Measurements from ENCODE around the gene ASB4. TPM values are rescaled to one million over a fixed set of nuclear protein-coding genes. Genes with fewer than 3 reads are reported as not detected.

Gene ASB4
- total RNA-seq, 4 donors from 2014 or later: 1.4 to 27.3 (median 17.9) TPM

DNA sequence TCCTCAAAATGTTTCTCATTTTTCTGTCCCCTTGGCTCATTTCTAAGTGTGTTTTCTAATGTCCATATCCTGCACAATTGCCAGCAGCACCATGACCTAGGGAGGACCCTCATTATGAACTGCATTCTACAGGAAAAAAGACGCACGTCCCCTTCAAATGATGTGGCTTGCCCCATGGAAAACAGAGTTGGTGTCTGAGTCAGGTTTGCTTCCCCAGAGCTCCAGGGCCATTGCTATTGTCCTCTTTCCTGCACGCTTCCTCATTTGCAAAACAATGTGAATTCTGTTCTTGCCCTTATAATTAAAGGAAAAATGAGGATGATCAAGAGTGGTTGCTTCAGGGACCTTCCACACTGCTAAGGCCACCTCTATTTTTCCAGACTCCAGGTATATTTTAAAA is 14.7 kb upstream of the ASB4 start:
- Histone ChIP-seq H3K9me3 (no peaks in the 10 kb centered on the region), H3K4me3 (no peak overlapping the region), H3K4me1 (no peaks in the 10 kb centered on the region), H3K36me3 (no peaks in the 10 kb centered on the region), H3K27ac (no peak overlapping the region), H3K27me3 (no peaks in the 10 kb centered on the region)
- no peak for ATAC-seq
- DNase-seq: no peak
- no peak for TF ChIP-seq POLR2A (IDR thresholded peaks at IDR 0.05)
- TF ChIP-seq, protein P1, sequence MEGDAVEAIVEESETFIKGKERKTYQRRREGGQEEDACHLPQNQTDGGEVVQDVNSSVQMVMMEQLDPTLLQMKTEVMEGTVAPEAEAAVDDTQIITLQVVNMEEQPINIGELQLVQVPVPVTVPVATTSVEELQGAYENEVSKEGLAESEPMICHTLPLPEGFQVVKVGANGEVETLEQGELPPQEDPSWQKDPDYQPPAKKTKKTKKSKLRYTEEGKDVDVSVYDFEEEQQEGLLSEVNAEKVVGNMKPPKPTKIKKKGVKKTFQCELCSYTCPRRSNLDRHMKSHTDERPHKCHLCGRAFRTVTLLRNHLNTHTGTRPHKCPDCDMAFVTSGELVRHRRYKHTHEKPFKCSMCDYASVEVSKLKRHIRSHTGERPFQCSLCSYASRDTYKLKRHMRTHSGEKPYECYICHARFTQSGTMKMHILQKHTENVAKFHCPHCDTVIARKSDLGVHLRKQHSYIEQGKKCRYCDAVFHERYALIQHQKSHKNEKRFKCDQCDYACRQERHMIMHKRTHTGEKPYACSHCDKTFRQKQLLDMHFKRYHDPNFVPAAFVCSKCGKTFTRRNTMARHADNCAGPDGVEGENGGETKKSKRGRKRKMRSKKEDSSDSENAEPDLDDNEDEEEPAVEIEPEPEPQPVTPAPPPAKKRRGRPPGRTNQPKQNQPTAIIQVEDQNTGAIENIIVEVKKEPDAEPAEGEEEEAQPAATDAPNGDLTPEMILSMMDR (IDR thresholded peaks at IDR 0.05 in 4 of 5, conservative IDR thresholded peaks at IDR 0.05 in 1 of 5): no peak
- in situ Hi-C loops (cut with MboI; ENCODE audit: low sequenced_read_pairs in 4 of 4): no loop called here
- intact Hi-C loops (cut with DNase I; ENCODE audit: low total_unique reads): loop anchor here (10.0 kb wide), 1 partner anchor 206 kb away; no protein-coding TSS in a partner anchor

DNA sequence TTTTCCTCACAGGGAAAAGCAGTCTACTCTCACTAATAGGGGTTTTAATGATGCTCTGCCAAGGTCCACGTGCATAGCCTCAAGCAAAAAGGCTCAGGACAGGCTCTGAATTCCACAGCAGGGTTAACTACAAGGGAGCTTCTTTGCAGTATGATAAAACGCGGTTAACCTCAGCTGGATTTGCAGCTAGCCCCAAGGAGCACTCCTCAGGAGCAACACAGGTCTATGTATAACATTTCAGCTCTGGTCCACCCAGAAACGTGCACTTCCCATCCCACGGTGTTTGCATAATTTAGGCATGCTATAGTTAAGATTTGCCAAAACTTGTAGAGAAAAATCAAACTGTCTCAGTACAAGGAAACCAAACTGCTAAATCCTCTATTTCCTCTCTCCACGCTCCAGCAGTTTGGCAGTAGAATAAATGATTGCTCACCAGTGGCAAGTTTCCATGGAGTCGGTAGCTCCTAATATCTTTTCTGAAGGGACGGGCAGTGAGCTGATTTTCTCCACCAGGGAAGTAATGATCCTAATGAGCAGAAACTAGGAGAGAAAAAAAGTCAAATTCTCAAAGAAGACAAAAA is 13.1 kb upstream of the ASB4 start:
- no peak for DNase-seq
- Histone ChIP-seq H3K9me3 (no peaks in the 10 kb centered on the region), H3K27ac (no peak overlapping the region), H3K4me1 (no peaks in the 10 kb centered on the region), H3K36me3 (no peaks in the 10 kb centered on the region), H3K4me3 (no peak overlapping the region), H3K27me3 (no peaks in the 10 kb centered on the region)
- no peak for ATAC-seq
- intact Hi-C loops (cut with DNase I; ENCODE audit: low total_unique reads): loop anchor here (10.0 kb wide), 1 partner anchor 208 kb away; no protein-coding TSS in a partner anchor
- in situ Hi-C loops (cut with MboI; ENCODE audit: low sequenced_read_pairs in 4 of 4): no loop called here
- TF ChIP-seq, protein P1 (IDR thresholded peaks at IDR 0.05 in 4 of 5, conservative IDR thresholded peaks at IDR 0.05 in 1 of 5): no peak
- TF ChIP-seq POLR2A (IDR thresholded peaks at IDR 0.05): no peak

DNA sequence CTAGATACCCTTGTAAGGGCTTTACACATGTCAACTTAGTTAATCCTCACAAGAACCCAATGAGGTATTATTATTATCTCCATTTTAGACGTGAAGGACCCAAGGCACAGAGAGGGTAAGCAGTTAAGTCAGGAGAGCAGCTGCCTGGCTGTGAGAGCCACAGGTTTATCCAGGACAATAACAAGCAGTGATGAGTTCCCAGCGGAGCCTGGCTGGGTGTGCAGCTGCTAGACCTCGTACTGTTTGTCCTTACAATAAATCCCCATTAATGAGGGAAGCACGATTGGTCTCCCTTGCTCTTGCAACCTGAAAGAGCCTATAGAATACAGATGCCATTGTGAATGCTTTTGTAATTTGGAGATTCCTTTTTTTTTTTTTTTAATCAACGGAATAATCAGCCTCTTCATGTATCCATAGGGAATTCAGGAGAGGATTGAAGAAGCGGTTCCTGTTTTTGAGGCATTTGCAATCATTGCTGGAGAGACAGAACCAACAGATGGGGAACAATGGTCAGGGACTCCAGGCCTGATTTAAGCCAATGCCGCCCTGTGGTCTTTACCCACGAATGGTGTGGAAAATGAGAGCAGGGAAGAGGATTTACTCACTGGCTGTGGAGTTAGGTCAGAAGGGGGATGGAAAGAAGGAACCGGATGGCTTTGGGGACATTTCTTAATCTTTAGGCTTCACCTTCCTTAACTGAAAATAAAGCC is 12.3 kb upstream of the ASB4 start:
- intact Hi-C loops (cut with DNase I; ENCODE audit: low total_unique reads) (loop anchor here (10.0 kb wide), 1 partner anchor 209 kb away; no protein-coding TSS in a partner anchor), in situ Hi-C loops (cut with MboI; ENCODE audit: low sequenced_read_pairs in 4 of 4) (no loop called here)
- Histone ChIP-seq H3K4me3 (no peak overlapping the region), H3K4me1 (no peaks in the 10 kb centered on the region), H3K9me3 (no peaks in the 10 kb centered on the region), H3K27me3 (no peaks in the 10 kb centered on the region), H3K36me3 (no peaks in the 10 kb centered on the region), H3K27ac (no peak overlapping the region)
- TF ChIP-seq, protein P1 (IDR thresholded peaks at IDR 0.05 in 4 of 5, conservative IDR thresholded peaks at IDR 0.05 in 1 of 5): no peak
- TF ChIP-seq POLR2A (IDR thresholded peaks at IDR 0.05): no peak
- DNase-seq (no peak), ATAC-seq (no peak)

DNA sequence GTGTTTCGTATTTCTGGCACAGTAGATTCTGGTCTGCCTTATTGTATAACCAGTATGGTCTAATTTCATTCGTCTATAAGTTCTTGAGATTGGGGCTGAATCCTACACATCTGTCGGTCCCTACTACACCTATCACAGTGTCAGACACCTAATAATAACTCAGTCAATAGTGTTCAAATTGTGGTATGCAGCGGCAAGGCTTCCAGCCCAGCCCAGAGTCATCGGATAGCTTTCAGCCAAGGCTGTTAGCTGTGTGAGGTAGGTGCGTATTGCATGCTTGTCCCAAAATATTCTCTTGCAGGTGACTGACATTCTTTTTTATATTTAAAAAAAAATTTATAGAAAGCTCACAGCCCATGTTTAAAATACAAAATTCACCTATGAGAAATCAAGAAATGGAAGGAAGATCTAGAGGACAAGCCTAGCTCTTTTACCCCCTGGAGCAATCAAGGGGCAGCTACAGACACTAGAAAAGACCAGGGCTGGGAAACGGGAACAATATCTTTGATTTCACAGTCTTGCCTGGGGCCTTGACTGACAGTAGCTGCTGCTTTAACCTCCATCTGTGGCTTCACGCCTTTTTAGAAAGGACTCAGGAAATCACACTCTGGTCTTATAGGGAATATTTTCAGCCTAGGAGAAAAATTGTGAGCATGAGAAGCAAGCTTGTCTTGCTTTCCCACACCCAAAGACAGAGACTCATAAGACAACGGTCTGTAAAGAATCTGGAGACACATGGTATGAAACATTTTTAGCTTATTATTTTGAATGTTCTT is 9.5 kb upstream of the ASB4 start:
- TF ChIP-seq POLR2A (IDR thresholded peaks at IDR 0.05): no peak
- TF ChIP-seq, protein P1 (IDR thresholded peaks at IDR 0.05 in 4 of 5, conservative IDR thresholded peaks at IDR 0.05 in 1 of 5): no peak
- Histone ChIP-seq H3K9me3 (no peaks in the 10 kb centered on the region), H3K36me3 (no peaks in the 10 kb centered on the region), H3K4me3 (peak overlapping the region; percentile 10 to 38 (median 21)), H3K27me3 (no peaks in the 10 kb centered on the region), H3K27ac (peak overlapping the region; percentile 38 to 51 (median 44)), H3K4me1 (no peaks in the 10 kb centered on the region)
- intact Hi-C loops (cut with DNase I; ENCODE audit: low total_unique reads): loop anchor here (2.0 to 10.0 kb wide), 3 partner anchors 41 to 964 kb away; partner anchors contain the start of gene PON2
- peak; percentile 54 to 64 for ATAC-seq
- DNase-seq: no peak
- in situ Hi-C loops (cut with MboI; ENCODE audit: low sequenced_read_pairs in 4 of 4): loop anchor here in 3 of 4 donors (5.0 to 25.0 kb wide), 2 partner anchors 1014 to 1029 kb away; no protein-coding TSS in a partner anchor
